WTC11 (cell line): ENCODE results near the gene UNC13C.

Experiments used
- ARID4B ChIP-seq: sonication (generic); formaldehyde crosslinking; IDR thresholded peaks from 2 replicates; pipeline ENCODE4 v1.8.0; 2023; ENCODE audit warnings: missing genetic modification reagents, mild to moderate bottlenecking, borderline replicate concordance
- ATF3 ChIP-seq: sonication (generic); formaldehyde crosslinking; conservative IDR thresholded peaks from 2 replicates; pipeline ENCODE4 v1.8.1; 2022; ENCODE audit warnings: mild to moderate bottlenecking, missing genetic modification reagents
- ATF6 ChIP-seq: sonication (generic); formaldehyde crosslinking; IDR thresholded peaks from 2 replicates; pipeline ENCODE4 v1.8.1; 2023; ENCODE audit warnings: mild to moderate bottlenecking, missing genetic modification reagents
- CREM ChIP-seq: sonication (generic); formaldehyde crosslinking; IDR thresholded peaks from 2 replicates; pipeline ENCODE4 v1.8.1; 2022; ENCODE audit warnings: mild to moderate bottlenecking, missing genetic modification reagents, moderate library complexity
- CTCF ChIP-seq: fragments of 200-600 bp; IDR thresholded peaks from 2 replicates; pipeline ENCODE4 v1.8.0; 2022; ENCODE audit warnings: antibody characterized with exemption
- ELF4 ChIP-seq: sonication (generic); formaldehyde crosslinking; IDR thresholded peaks from 2 replicates; pipeline ENCODE4 v1.8.1; 2022; ENCODE audit warnings: low read depth, mild to moderate bottlenecking, moderate library complexity, missing genetic modification reagents
- FOXK1 ChIP-seq: sonication (generic); formaldehyde crosslinking; IDR thresholded peaks from 2 replicates; pipeline ENCODE4 v1.8.0; 2022; ENCODE audit warnings: mild to moderate bottlenecking, moderate library complexity, missing genetic modification reagents
- MAX ChIP-seq: sonication (generic); formaldehyde crosslinking; IDR thresholded peaks from 2 replicates; pipeline ENCODE4 v1.8.0; 2022; ENCODE audit warnings: mild to moderate bottlenecking, missing genetic modification reagents
- NR2C2 ChIP-seq: sonication (generic); formaldehyde crosslinking; IDR thresholded peaks from 2 replicates; pipeline ENCODE4 v1.8.0; 2022; ENCODE audit warnings: mild to moderate bottlenecking, missing genetic modification reagents
- SMAD4 ChIP-seq: sonication (generic); formaldehyde crosslinking; IDR thresholded peaks from 2 replicates; pipeline ENCODE4 v1.8.0; 2022; ENCODE audit warnings: mild to moderate bottlenecking, missing genetic modification reagents
- TCF7 ChIP-seq: sonication (generic); formaldehyde crosslinking; IDR thresholded peaks from 2 replicates; pipeline ENCODE4 v1.8.0; 2022; ENCODE audit warnings: mild to moderate bottlenecking, low read depth, missing genetic modification reagents, moderate library complexity
- USF1 ChIP-seq: sonication (generic); formaldehyde crosslinking; IDR thresholded peaks from 2 replicates; pipeline ENCODE4 v1.8.0; 2022; ENCODE audit warnings: mild to moderate bottlenecking, missing genetic modification reagents
- ZNF121 ChIP-seq: sonication (generic); formaldehyde crosslinking; IDR thresholded peaks from 2 replicates; pipeline ENCODE4 v1.8.0; 2023; ENCODE audit warnings: missing genetic modification reagents
- ZNF425 ChIP-seq: fragments of 250-450 bp; sonication (Bioruptor Pico); conservative IDR thresholded peaks from 2 replicates; pipeline ENCODE4 v1.9.0; 2021; ENCODE audit warnings: mild to moderate bottlenecking

GRCh38 chr15:54547491-54547890 lies 569.2 kb downstream of the UNC13C start:
- TF ChIP-seq NR2C2 (CRISPR knock-in tag) (no peak), ZNF121 (CRISPR knock-in tag) (no peak), ELF4 (no peak), ARID4B (CRISPR knock-in tag) (no peak), MAX (CRISPR knock-in tag) (no peak), CTCF (no peak), TCF7 (CRISPR knock-in tag) (no peak), ATF3 (no peak), CREM (CRISPR knock-in tag) (no peak), USF1 (CRISPR knock-in tag) (no peak), ATF6 (CRISPR knock-in tag) (no peak), FOXK1 (no peak), SMAD4 (CRISPR knock-in tag) (no peak), ZNF425 (no peak)
